Liver (tissue), 9 donors: ENCODE results near the gene HACD2. TPM values are rescaled to one million over a fixed set of nuclear protein-coding genes. Genes with fewer than 3 reads are reported as not detected.

Experiments used
- DNase-seq: peaks from one replicate; pipeline ENCODE4 v3.0.0-alpha.2; 2017; ENCODE audit warnings: low spot score
- H3K27ac ChIP-seq, 2 donors: one replicate each; pipeline ENCODE4 v1.7.0; 2013; ENCODE audit warnings: inconsistent platforms in 2 of 2, low read length in 2 of 2, control low read depth in 1 of 2, low read depth in 1 of 2, mild to moderate bottlenecking in 1 of 2
- H3K27me3 ChIP-seq, 4 donors: one replicate each; pipeline versions ENCODE4 v1.6.1 to v1.7.0; 2013; ENCODE audit warnings: low read length in 3 of 4, inconsistent platforms in 1 of 4, mild to moderate bottlenecking in 1 of 4, moderate library complexity in 1 of 4; ENCODE audit not compliant: control insufficient read depth in 4 of 4, insufficient read depth in 4 of 4
- H3K36me3 ChIP-seq, 4 donors: one replicate each; pipeline versions ENCODE4 v1.6.1 to v1.7.0; 2013; ENCODE audit warnings: low read length in 3 of 4, mild to moderate bottlenecking in 3 of 4, low read depth in 1 of 4, moderate library complexity in 1 of 4; ENCODE audit not compliant: control insufficient read depth in 4 of 4, insufficient read depth in 3 of 4
- H3K4me1 ChIP-seq, 4 donors: one replicate each; pipeline versions ENCODE4 v1.6.1 to v1.7.0; 2013; ENCODE audit warnings: low read length in 3 of 4, mild to moderate bottlenecking in 3 of 4, moderate library complexity in 1 of 4; ENCODE audit not compliant: control insufficient read depth in 4 of 4, insufficient read depth in 4 of 4
- H3K4me3 ChIP-seq, 3 donors: one replicate each; pipeline versions ENCODE4 v1.6.1 to v1.7.0; 2013; ENCODE audit warnings: low read length in 3 of 3, control low read depth in 1 of 3, low read depth in 1 of 3, mild to moderate bottlenecking in 1 of 3
- H3K9ac ChIP-seq, 2 donors: one replicate each; pipeline ENCODE4 v1.7.0; 2013; ENCODE audit warnings: low read length in 2 of 2, mild to moderate bottlenecking in 2 of 2, moderate library complexity in 2 of 2, control low read depth in 1 of 2, low read depth in 1 of 2
- H3K9me3 ChIP-seq, 4 donors: one replicate each; pipeline versions ENCODE4 v1.6.1 to v1.7.0; 2013; ENCODE audit warnings: low read length in 3 of 4; ENCODE audit not compliant: control insufficient read depth in 4 of 4
- ATF3 ChIP-seq: IDR thresholded peaks from 2 replicates; pipeline ENCODE4 v1.6.1; 2016; ENCODE audit warnings: antibody characterized with exemption
- CTCF ChIP-seq: fragments of 150-350 bp; IDR thresholded peaks from 2 replicates; pipeline ENCODE4 v1.5.1; 2017; ENCODE audit warnings: improper control_type of control experiment, low read depth, low read length; ENCODE audit not compliant: missing input control
- EGR1 ChIP-seq, 2 donors: IDR thresholded peaks; 2 replicates each; pipeline ENCODE4 v1.6.1; 2016 to 2018; ENCODE audit warnings: antibody characterized with exemption in 2 of 2, low read depth in 2 of 2
- FOXA1 ChIP-seq: IDR thresholded peaks from 2 replicates; pipeline ENCODE4 v1.6.1; 2016; ENCODE audit warnings: antibody characterized with exemption
- FOXA2 ChIP-seq: IDR thresholded peaks from 2 replicates; pipeline ENCODE4 v1.6.1; 2016; ENCODE audit warnings: antibody characterized with exemption
- GABPA ChIP-seq, 2 donors: IDR thresholded peaks in 1 of 2; conservative IDR thresholded peaks in 1 of 2; 2 replicates each; pipeline ENCODE4 v1.6.1; 2016; ENCODE audit warnings: antibody characterized with exemption in 2 of 2, mild to moderate bottlenecking in 1 of 2, moderate library complexity in 1 of 2
- HNF4A ChIP-seq, 2 donors: conservative IDR thresholded peaks; 2 replicates each; pipeline ENCODE4 v1.6.1; 2016; ENCODE audit warnings: antibody characterized with exemption in 2 of 2, mild to moderate bottlenecking in 2 of 2
- HNF4G ChIP-seq: IDR thresholded peaks from 2 replicates; pipeline ENCODE4 v1.6.1; 2016; ENCODE audit warnings: antibody characterized with exemption
- JUND ChIP-seq, 2 donors: IDR thresholded peaks; 2 replicates each; pipeline ENCODE4 v1.6.1; 2016; ENCODE audit warnings: antibody characterized with exemption in 2 of 2
- MAX ChIP-seq: IDR thresholded peaks from 2 replicates; pipeline ENCODE4 v1.6.1; 2016; ENCODE audit warnings: antibody characterized with exemption
- NR2F2 ChIP-seq: IDR thresholded peaks from 2 replicates; pipeline ENCODE4 v1.6.1; 2016; ENCODE audit warnings: antibody characterized with exemption
- RAD21 ChIP-seq, 2 donors: IDR thresholded peaks; 2 replicates each; pipeline ENCODE4 v1.6.1; 2016; ENCODE audit warnings: antibody characterized with exemption in 2 of 2, mild to moderate bottlenecking in 2 of 2
- REST ChIP-seq: IDR thresholded peaks from 2 replicates; pipeline ENCODE4 v1.6.1; 2016; ENCODE audit warnings: antibody characterized with exemption, mild to moderate bottlenecking
- RXRA ChIP-seq, 2 donors: IDR thresholded peaks; 2 replicates each; pipeline ENCODE4 v1.6.1; 2017 to 2018; ENCODE audit warnings: antibody characterized with exemption in 2 of 2, mild to moderate bottlenecking in 1 of 2
- SP1 ChIP-seq: IDR thresholded peaks from 2 replicates; pipeline ENCODE4 v1.6.1; 2018; ENCODE audit warnings: antibody characterized with exemption, mild to moderate bottlenecking
- TAF1 ChIP-seq: conservative IDR thresholded peaks from 2 replicates; pipeline ENCODE4 v1.6.1; 2016; ENCODE audit warnings: antibody characterized with exemption, mild to moderate bottlenecking
- YY1 ChIP-seq: IDR thresholded peaks from 2 replicates; pipeline ENCODE4 v1.6.1; 2016; ENCODE audit warnings: antibody characterized with exemption, mild to moderate bottlenecking
- ZBTB33 ChIP-seq: IDR thresholded peaks from 2 replicates; pipeline ENCODE4 v1.6.1; 2016; ENCODE audit warnings: antibody characterized with exemption
- WGBS: extraction: QIAGEN DNeasy Blood & Tissue Kit; methylation state at CpG from one replicate; pipeline ENCODE4 v1.1.7; 2013; 5-methylcytosine and 5-hydroxymethylcytosine counted together
- polyA plus RNA-seq, 2 donors: library from polyadenylated mRNA; stranded (reverse) in 1 of 2; unstranded in 1 of 2; fragments of 200-250 nt in 1 of 2; fragments of >200 nt in 1 of 2; fragmentation: Nextera tagmentation in 1 of 2; extraction: Ambion mirVana in 1 of 2; gene quantifications; one replicate each; pipeline versions ENCODE4 v1.2.1 to v1.2.3, GENCODE V29; 2013 to 2015
- total RNA-seq, 2 donors: library from RNA; depleted of rRNA; stranded (reverse); fragments of >200 nt; gene quantifications; one replicate each; pipeline ENCODE4 v1.2.3, GENCODE V29; 2014
- donor health status: healthy.
- donor health status: healthy.
- donor health status: healthy.
- donor health status: healthy.
- donor health status: healthy.

HACD2 gene
- total and polyA plus RNA-seq, 4 donors = 14.8 to 45.2 (median 25.2) TPM

GRCh38 chr3:123499322-123499721 is 85.5 kb downstream of the HACD2 start:
- Histone ChIP-seq H3K27ac (no peak overlapping the region), H3K9me3 (no peaks in the 10 kb centered on the region), H3K4me1 (no peaks in the 10 kb centered on the region), H3K9ac (no peak overlapping the region), H3K4me3 (no peak overlapping the region), H3K27me3 (no peaks in the 10 kb centered on the region), H3K36me3 (peaks cover 3 to 36% (median 29%) of the 10 kb centered on the region in 4 donors)
- DNase-seq = no peak
- TF ChIP-seq REST (no peak), JUND (IDR thresholded peaks at IDR 0.05) (no peak), FOXA2 (no peak), GABPA (IDR thresholded peaks at IDR 0.05 in 1 of 2, conservative IDR thresholded peaks at IDR 0.05 in 1 of 2) (no peak), CTCF (no peak), TAF1 (no peak), HNF4A (conservative IDR thresholded peaks at IDR 0.05) (no peak), RXRA (IDR thresholded peaks at IDR 0.05) (no peak), MAX (no peak), RAD21 (IDR thresholded peaks at IDR 0.05) (no peak), SP1 (no peak), FOXA1 (no peak), EGR1 (IDR thresholded peaks at IDR 0.05; ENCODE audit: low read depth in 2 of 2) (no peak), HNF4G (no peak), NR2F2 (no peak), ATF3 (no peak), YY1 (no peak), ZBTB33 (no peak)
- WGBS = 90% methylated on average over 3 of the region's 3 CpGs
